Endothelial cell of umbilical vein (primary cell): ENCODE results near the gene SUCLG2. TPM values are rescaled to one million over a fixed set of nuclear protein-coding genes. Genes with fewer than 3 reads are reported as not detected.

Experiments used
- BruUV-seq: library from RNA; stranded (reverse); fragments of 400-500 nt; replicated peaks from 2 replicates; lab custom pipeline; 2021; lab: Mats Ljungman, UMichigan
- CTCF ChIA-PET: fragments of 300-600, 350-600 bp; sonication (Branson Sonifier 250); formaldehyde crosslinking; loops from one replicate; lab custom pipeline; 2021; ENCODE audit warnings: antibody characterized with exemption, inconsistent platforms; lab: Charles Lee
- POLR2A ChIA-PET: fragments of 300-600, 350-600 bp; sonication (Branson Sonifier 250); formaldehyde crosslinking; loops from one replicate; lab custom pipeline; 2021; ENCODE audit warnings: antibody characterized with exemption, inconsistent platforms; lab: Charles Lee
- DNase-seq: peaks from one replicate; pipeline ENCODE4 v3.0.0-alpha.2; 2011; ENCODE audit warnings: low read depth, low spot score
- FAIRE-seq: peaks from 2 replicates; lab custom pipeline; 2011; peaks lifted over from hg19 to GRCh38; lab: Jason Lieb, UNC
- H2AFZ ChIP-seq: 2 replicates; pipeline ENCODE4 v1.6.0; 2012; ENCODE audit warnings: low read depth, low read length, control low read depth, inconsistent platforms
- H3K27ac ChIP-seq: 2 replicates; pipeline ENCODE4 v1.5.1; 2011; ENCODE audit warnings: low read depth, mild to moderate bottlenecking, control low read depth, low read length, moderate library complexity; ENCODE audit not compliant: insufficient read depth
- H3K27me3 ChIP-seq, 2 experiments: 2 replicates each; pipeline versions ENCODE4 v1.6.0 to v1.6.1; 2011; ENCODE audit warnings: low read length in 2 of 2, mixed read lengths in 1 of 2; ENCODE audit not compliant: control insufficient read depth in 2 of 2, insufficient read depth in 2 of 2
- H3K36me3 ChIP-seq, 2 experiments: 2 replicates in 1 of 2; 3 replicates in 1 of 2; pipeline ENCODE4 v1.5.1; 2011; ENCODE audit warnings: low read length in 2 of 2, mild to moderate bottlenecking in 1 of 2, moderate library complexity in 1 of 2; ENCODE audit not compliant: control insufficient read depth in 2 of 2, insufficient read depth in 2 of 2; ENCODE audit errors: extremely low read depth in 1 of 2
- H3K4me1 ChIP-seq: 3 replicates; pipeline ENCODE4 v1.5.1; 2011; ENCODE audit warnings: mild to moderate bottlenecking, low read length; ENCODE audit not compliant: control insufficient read depth, insufficient read depth; ENCODE audit errors: extremely low read depth
- H3K4me2 ChIP-seq: 2 replicates; pipeline ENCODE4 v1.6.1; 2011; ENCODE audit warnings: low read length, control low read depth, mixed read lengths; ENCODE audit not compliant: insufficient read depth
- H3K4me3 ChIP-seq, 3 experiments: fragments of 200-600 bp in 1 of 3; sonication (generic), shearing (Covaris generic) in 1 of 3; replicated peaks in 1 of 3; 2 replicates each; pipeline ENCODE4 v1.5.1; 2011 to 2016; ENCODE audit warnings: control low read depth in 3 of 3, low read length in 3 of 3, mild to moderate bottlenecking in 2 of 3, inconsistent platforms in 1 of 3, low read depth in 1 of 3, moderate library complexity in 1 of 3; ENCODE audit not compliant: insufficient read depth in 1 of 3
- H3K79me2 ChIP-seq: 2 replicates; pipeline ENCODE4 v1.6.0; 2012; ENCODE audit warnings: low read length, inconsistent platforms; ENCODE audit not compliant: control insufficient read depth, insufficient read depth
- H3K9ac ChIP-seq: replicated peaks from 2 replicates; pipeline ENCODE3; 2011; ENCODE audit warnings: low read length, control low read depth; ENCODE audit not compliant: insufficient read depth; ENCODE audit errors: extremely low read depth
- H3K9me1 ChIP-seq: replicated peaks from 3 replicates; pipeline ENCODE4 v1.6.0; 2011; ENCODE audit warnings: mild to moderate bottlenecking, low read length; ENCODE audit not compliant: control insufficient read depth, insufficient read depth; ENCODE audit errors: extremely low read depth
- H3K9me3 ChIP-seq: replicated peaks from 2 replicates; pipeline ENCODE4 v1.5.1; 2012; ENCODE audit warnings: low read length, inconsistent platforms; ENCODE audit not compliant: control insufficient read depth, insufficient read depth
- H4K20me1 ChIP-seq: replicated peaks from 2 replicates; pipeline ENCODE3; 2011; ENCODE audit warnings: mild to moderate bottlenecking, low read length; ENCODE audit not compliant: control insufficient read depth, insufficient read depth; ENCODE audit errors: extremely low read depth
- EZH2 ChIP-seq: IDR thresholded peaks from 2 replicates; pipeline ENCODE4 v1.6.1; 2012; ENCODE audit warnings: borderline replicate concordance, low read depth, mild to moderate bottlenecking, moderate library complexity, low read length, inconsistent platforms; ENCODE audit not compliant: severe bottlenecking
- FOS ChIP-seq: IDR thresholded peaks from 2 replicates; pipeline ENCODE4 v1.6.1; 2011; ENCODE audit warnings: mild to moderate bottlenecking, low read length, moderate library complexity, borderline replicate concordance; ENCODE audit not compliant: insufficient read depth
- GATA2 ChIP-seq: IDR thresholded peaks from 2 replicates; pipeline ENCODE4 v1.7.0; 2011; ENCODE audit warnings: low read depth, mild to moderate bottlenecking, moderate library complexity, mixed read lengths, low read length; ENCODE audit not compliant: insufficient read length, insufficient read depth
- JUN ChIP-seq: IDR thresholded peaks from 2 replicates; pipeline ENCODE4 v1.6.1; 2011; ENCODE audit warnings: borderline replicate concordance, low read depth; ENCODE audit not compliant: insufficient read length, insufficient read depth
- MYC ChIP-seq: IDR thresholded peaks from one replicate; pipeline ENCODE4 v1.6.1; 2011; ENCODE audit warnings: mild to moderate bottlenecking, low read depth, low read length
- POLR2A ChIP-seq: IDR thresholded peaks from 2 replicates; pipeline ENCODE4 v1.6.1; 2012; ENCODE audit warnings: low read depth, mild to moderate bottlenecking, control low read depth, low read length
- POLR2AphosphoS5 ChIP-seq: IDR thresholded peaks from 2 replicates; pipeline ENCODE4 v1.6.1; 2012; ENCODE audit warnings: low read depth, mild to moderate bottlenecking, control low read depth, low read length, moderate library complexity; ENCODE audit not compliant: insufficient read depth
- dilution Hi-C: fragments of 300-500 bp; cut with MboI; formaldehyde crosslinking; loops from one replicate; pipeline ENCODE4 v1.15.0; 2019; ENCODE audit warnings: low sequenced_read_pairs; ENCODE audit not compliant: extremely low pct_ligation_motif_present
- intact Hi-C: fragments of 100-400 bp; cut with micrococcal nuclease; formaldehyde crosslinking; loops from one replicate; pipeline ENCODE4 v1.10.0; 2022
- polyA plus RNA-seq, 4 experiments: library from polyadenylated mRNA; depleted of rRNA in 3 of 4; stranded (reverse) in 3 of 4; unstranded in 1 of 4; fragments of >200 nt; gene quantifications; 2 replicates each; pipeline versions ENCODE4 v1.2.1 to v1.2.3, GENCODE V29; 2011 to 2012; ENCODE audit warnings: missing spikeins in 1 of 4
- total RNA-seq: library from RNA; stranded (reverse); gene quantifications from 2 replicates; pipeline ENCODE4 v1.2.3, GENCODE V29; 2021
- TF ChIP-seq, protein P1 (sequence below), 2 donors: IDR thresholded peaks; 1 replicate in 1 of 2; 2 replicates in 1 of 2; pipeline ENCODE4 v1.5.1; 2011; ENCODE audit warnings: low read length in 2 of 2, mild to moderate bottlenecking in 2 of 2, moderate library complexity in 2 of 2, control low read depth in 1 of 2, inconsistent platforms in 1 of 2, low read depth in 1 of 2; ENCODE audit not compliant: insufficient read depth in 1 of 2; ENCODE audit errors: extremely low read depth in 1 of 2
- TF ChIP-seq, protein P2 (sequence below): IDR thresholded peaks from 2 replicates; pipeline ENCODE4 v1.6.1; 2011; ENCODE audit not compliant: insufficient read depth, insufficient read length

Gene SUCLG2
- total and polyA plus RNA-seq, 2 donors (not counting 3 experiments of a cell fraction or from before 2014, with no cell fraction given), result 8.1 to 38.3 TPM

DNA sequence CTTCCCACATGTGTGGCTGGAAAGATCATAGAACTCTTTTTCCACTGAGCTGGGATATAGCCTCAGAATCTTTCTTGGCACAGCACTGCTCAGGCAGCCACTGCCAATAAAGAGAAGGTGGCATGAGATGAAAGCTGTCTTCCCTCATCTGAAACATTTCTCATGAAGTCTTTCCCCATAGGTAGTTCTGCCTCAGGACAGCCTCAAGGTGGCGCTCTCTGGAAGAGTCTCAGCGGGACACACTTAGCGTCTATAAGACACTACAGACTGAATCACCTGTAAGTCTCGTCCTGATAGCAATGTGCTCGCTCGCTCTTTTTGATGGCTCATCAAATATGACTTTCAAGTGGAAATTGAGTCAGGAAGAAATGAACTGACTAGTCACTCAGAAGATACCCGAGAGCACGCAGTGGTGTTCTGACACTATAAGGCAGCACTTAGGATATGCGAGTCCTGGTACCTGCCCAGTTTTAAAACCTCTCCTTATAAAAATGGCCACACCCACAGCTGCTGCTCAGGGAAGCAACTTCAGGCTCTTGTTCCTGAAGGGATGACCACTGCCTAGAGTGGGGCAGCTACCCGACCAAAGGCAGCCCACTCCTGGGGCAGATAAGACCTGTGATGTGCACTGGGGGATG is 269.5 kb downstream of the SUCLG2 start:
- CTCF ChIA-PET, result interaction anchor here (0.6 to 10.2 kb wide), 18 partner anchors 18 to 1491 kb away, joined by 3 to 137 read pairs (median 4); no protein-coding TSS in a partner anchor
- H3K4me1 ChIP-seq, result no peaks in the 10 kb centered on the region
- H3K9ac ChIP-seq, result no peak overlapping the region
- H3K9me3 ChIP-seq, result no peaks in the 10 kb centered on the region
- H2AFZ ChIP-seq, result no peak overlapping the region
- no peaks in the 10 kb centered on the region for H3K79me2 ChIP-seq
- no peak for TF ChIP-seq JUN
- TF ChIP-seq, protein P1, sequence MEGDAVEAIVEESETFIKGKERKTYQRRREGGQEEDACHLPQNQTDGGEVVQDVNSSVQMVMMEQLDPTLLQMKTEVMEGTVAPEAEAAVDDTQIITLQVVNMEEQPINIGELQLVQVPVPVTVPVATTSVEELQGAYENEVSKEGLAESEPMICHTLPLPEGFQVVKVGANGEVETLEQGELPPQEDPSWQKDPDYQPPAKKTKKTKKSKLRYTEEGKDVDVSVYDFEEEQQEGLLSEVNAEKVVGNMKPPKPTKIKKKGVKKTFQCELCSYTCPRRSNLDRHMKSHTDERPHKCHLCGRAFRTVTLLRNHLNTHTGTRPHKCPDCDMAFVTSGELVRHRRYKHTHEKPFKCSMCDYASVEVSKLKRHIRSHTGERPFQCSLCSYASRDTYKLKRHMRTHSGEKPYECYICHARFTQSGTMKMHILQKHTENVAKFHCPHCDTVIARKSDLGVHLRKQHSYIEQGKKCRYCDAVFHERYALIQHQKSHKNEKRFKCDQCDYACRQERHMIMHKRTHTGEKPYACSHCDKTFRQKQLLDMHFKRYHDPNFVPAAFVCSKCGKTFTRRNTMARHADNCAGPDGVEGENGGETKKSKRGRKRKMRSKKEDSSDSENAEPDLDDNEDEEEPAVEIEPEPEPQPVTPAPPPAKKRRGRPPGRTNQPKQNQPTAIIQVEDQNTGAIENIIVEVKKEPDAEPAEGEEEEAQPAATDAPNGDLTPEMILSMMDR (IDR thresholded peaks at IDR 0.05; ENCODE audit: extremely low read depth in 1 of 2, insufficient read depth in 1 of 2, low read depth in 1 of 2, low read length in 2 of 2), result peak; percentile 71 to 75
- H3K27me3 ChIP-seq, result no peaks in the 10 kb centered on the region
- FAIRE-seq, result peak; percentile 72
- intact Hi-C loops (loop anchor here (1.0 to 10.0 kb wide), 8 partner anchors 147 to 1587 kb away; partner anchors contain the start of gene SUCLG2), dilution Hi-C loops (no loop called here)
- POLR2A ChIA-PET, result no interaction called here
- no peak overlapping the region for H3K27ac ChIP-seq
- H3K36me3 ChIP-seq, result no peaks in the 10 kb centered on the region
- BruUV-seq, result no TSS peak
- no peak overlapping the region for H3K4me2 ChIP-seq
- no peaks in the 10 kb centered on the region for H4K20me1 ChIP-seq
- H3K4me3 ChIP-seq, result no peak overlapping the region
- H3K9me1 ChIP-seq, result no peaks in the 10 kb centered on the region
- peak; percentile 45 for DNase-seq

GRCh38 chr3:67384016-67384415 is 270.4 kb downstream of the SUCLG2 start:
- intact Hi-C loops (loop anchor here (1.0 to 10.0 kb wide), 7 partner anchors 148 to 1588 kb away; partner anchors contain the start of gene SUCLG2), dilution Hi-C loops (no loop called here)
- POLR2A ChIA-PET, result no interaction called here

More at GRCh38 chr3:67384016-67384415, 270.4 kb downstream of the SUCLG2 start:
- Histone ChIP-seq H3K9me3 (no peaks in the 10 kb centered on the region), H3K9me1 (no peaks in the 10 kb centered on the region), H3K79me2 (no peaks in the 10 kb centered on the region), H3K4me1 (no peaks in the 10 kb centered on the region), H3K4me2 (no peak overlapping the region), H3K36me3 (no peaks in the 10 kb centered on the region), H3K9ac (no peak overlapping the region), H3K27ac (no peak overlapping the region), H3K27me3 (no peaks in the 10 kb centered on the region), H4K20me1 (no peaks in the 10 kb centered on the region), H3K4me3 (no peak overlapping the region), H2AFZ (no peak overlapping the region)
- no peak for TF ChIP-seq FOS
- no peak for TF ChIP-seq EZH2
- no peak for TF ChIP-seq GATA2
- TF ChIP-seq POLR2AphosphoS5, result no peak
- TF ChIP-seq POLR2A, result no peak
- no peak for TF ChIP-seq MYC
- TF ChIP-seq, protein P2, sequence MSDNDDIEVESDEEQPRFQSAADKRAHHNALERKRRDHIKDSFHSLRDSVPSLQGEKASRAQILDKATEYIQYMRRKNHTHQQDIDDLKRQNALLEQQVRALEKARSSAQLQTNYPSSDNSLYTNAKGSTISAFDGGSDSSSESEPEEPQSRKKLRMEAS, result no peak
- TF ChIP-seq JUN, result no peak
- TF ChIP-seq, protein P1 (IDR thresholded peaks at IDR 0.05; ENCODE audit: extremely low read depth in 1 of 2, insufficient read depth in 1 of 2, low read depth in 1 of 2, low read length in 2 of 2), result no peak
- no peak for FAIRE-seq
- CTCF ChIA-PET, result interaction anchor here (0.6 to 10.2 kb wide), 21 partner anchors 17 to 1510 kb away, joined by 3 to 137 read pairs (median 3); no protein-coding TSS in a partner anchor
- no TSS peak for BruUV-seq
- DNase-seq, result no peak
